Measurements from ENCODE around the gene CSRNP2.
"Not testable (repeated sequence)": the region's sequence is repeated elsewhere in the genome, so short reads cannot be mapped to it uniquely, and the experiment has no call there.

The CSRNP2 gene

DNA sequence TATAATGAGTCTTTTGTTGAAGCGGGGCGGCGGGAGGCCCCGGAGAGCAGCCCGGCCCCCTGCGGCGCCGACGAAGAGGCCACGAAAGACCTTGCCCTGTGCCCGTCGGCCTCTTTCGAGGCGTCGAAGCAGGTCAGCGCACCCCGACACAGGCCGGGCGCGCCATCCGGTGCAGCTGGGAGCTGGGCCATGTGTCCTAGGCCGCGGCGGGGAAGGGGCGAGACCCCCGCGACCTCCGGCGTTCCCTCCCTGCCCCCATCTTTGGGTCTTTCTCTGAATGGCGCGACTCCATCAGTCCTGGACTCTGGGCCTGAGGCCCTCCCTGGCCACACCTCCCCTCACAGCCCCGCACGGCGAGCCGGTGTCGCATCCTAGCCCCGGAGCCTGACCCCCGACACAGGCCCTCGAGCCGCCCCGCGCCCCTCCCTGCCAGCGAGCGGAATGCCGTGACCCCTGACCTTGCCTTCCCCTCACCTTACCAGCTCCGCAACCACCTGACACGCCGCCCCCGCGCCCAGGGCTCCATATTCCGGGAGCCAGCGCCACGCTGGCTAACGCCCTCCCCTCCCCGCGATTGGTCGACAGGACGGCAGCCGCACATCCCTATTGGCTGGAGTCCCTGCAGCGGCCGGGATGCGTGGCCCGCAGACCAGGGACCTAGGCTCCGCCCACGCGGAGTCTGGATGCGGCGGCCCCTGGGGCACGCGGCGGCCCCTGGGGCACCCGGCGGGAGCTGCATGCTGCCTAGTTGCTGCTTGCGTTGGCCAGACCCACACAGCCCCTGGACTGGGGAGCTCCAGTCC lies 57.4 kb downstream of the CSRNP2 start, which contains the start of gene SLC11A2:
Gene SLC11A2 (minus strand): TSS at position 549 of the 803 bp plus-strand sequence. CDS start 15,656 bp downstream, outside the sequence.
- DNase-seq = peak; percentile 88

DNA sequence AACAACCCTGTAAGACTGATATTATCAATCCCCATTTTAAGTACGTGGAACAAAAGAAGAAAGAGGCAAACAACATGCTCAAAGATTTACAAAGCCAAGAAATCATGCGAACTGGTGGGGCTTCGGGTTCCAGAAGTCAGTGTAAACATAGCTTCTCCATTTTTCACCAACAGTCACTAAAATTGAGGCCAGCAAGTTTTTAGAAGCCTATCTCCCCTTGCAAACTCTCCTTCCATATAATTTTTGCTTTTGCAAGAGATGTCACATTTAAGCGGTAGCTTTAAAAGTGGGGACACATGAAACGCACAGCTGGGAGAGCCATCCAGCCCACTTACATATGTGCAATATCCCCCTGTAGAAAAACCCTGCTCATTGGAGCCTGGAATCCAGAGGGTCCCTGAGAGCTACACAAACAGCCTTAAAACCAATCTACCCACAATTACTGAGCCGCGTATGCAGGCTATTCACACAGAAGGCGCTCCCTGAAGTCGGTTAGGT lies 58.0 kb downstream of the CSRNP2 start:
- DNase-seq = no peak

DNA sequence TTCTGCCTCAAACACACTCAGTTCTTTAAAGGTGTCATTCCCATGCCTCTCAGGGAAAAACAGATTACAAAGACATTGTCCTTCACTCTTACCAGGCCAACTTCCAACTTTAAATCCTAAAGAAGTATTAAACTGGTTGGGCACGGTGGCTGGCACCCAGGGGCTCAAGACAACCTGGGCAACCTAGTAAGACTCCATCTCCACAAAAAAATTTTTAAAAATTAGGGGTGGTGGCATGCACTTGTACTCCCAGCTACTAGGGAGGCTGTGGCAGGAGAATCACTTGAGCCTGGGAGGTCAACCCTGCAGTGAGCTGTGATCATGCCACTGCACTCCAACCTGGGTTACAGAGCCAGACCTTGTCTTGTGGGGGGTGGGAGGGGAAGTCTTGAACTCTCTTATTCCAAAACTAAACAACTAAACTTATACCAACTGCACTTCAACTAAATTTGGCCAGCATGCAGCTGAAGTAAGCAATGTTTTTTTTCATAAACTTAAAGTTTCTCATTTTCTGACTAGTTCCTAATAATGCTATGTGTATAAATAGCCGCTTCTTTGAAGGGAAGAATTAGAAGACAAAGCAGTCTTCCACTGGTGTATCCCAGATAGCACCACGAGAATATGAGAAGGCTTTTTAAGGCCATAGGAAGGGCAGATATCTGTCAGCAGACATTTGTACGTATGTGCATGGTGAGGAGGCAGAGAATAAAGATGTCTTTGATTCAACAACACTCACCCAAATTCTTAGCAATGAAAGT lies 59.6 kb downstream of the CSRNP2 start:
- DNase-seq = no peak

DNA sequence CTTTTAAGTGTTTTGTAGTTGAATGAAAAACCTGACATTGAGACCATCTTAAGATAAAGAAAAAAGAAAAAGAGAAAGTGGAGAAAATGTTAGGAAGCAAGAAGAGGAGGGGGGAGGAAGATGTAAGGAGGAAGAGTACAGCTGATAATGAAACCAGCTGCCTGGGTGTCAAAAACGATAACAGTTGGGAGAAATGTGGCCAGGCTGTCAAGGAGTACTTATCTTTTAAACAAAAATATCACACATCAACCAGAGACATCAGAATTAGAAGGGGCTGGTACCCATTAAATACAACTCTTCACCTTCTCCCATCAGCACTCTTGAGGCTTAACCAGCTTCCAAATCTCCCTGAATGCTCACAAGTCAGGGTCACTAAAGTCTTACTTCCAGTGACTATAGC lies 61.7 kb downstream of the CSRNP2 start:
- DNase-seq = no peak

DNA sequence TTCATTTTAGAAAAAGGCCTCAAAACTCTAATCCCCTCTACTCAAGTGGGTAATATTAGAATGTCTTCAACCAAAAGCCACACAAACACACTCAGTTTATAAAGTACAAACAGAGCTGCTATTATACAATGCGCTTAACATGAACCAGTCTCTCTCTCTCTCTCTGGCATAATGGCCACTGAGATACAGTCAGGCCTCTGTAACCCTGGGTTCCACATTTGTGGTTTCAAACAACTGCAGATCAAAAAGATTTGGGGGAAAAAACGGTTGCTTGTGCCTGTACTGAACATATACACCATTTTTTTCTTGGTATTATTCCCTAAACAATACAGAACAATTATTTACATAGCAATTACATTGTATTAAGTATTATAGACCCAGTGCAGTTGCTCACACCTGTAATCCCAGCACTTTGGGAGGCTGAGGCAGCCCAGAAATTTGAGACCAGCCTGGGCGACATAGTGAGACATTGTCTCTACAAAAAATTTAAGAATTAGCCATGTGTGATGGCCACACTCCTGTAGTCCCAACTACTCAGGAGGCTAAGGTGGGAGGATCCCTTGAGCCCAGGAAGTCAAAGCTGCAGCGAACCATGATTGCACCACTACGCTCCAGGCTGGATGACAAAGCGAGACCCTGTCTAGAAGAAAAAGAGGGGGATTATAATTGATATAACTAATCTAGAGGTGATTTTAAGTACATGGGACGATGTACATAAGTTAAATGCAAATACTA lies 62.8 kb downstream of the CSRNP2 start:
- DNase-seq = no peak

DNA sequence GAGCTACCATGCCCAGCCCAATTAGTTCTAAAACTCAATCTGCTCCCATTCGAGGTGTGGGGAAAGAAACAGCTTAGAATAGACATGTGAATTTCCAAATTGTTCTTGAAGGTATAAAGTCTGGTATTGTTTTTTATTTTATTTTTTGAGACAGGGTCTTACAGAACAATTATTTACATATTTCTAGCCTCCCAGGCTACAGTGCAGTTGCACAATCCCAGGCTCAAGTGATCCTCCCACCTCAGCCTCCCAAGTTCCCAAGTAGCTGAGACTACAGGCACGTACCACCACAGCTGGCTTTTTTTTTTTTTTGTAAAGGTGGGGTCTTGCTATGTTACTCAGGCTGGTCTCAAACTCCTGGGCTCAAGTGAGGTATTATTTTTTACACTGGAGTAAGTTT lies 63.5 kb downstream of the CSRNP2 start:
- no peak for DNase-seq

DNA sequence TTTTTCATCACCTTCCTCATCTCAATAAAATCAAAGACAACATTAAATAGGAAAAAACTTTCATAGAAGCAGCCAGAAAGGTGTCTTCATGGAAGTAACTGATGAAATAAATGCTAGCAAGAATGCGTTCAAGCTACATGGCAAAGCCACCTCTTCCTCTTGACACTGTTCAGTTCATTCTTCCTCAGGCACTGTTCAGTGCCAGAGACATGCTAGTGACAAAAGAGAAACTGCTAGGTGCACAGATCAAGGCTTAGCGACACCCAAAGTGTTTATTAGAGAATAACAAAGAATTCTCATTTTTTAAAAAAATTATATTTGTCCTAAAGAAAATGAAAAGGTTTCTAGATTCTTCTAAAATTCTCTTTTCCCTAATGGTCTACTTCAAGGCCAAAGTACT lies 64.4 kb downstream of the CSRNP2 start:
- DNase-seq = no peak

DNA sequence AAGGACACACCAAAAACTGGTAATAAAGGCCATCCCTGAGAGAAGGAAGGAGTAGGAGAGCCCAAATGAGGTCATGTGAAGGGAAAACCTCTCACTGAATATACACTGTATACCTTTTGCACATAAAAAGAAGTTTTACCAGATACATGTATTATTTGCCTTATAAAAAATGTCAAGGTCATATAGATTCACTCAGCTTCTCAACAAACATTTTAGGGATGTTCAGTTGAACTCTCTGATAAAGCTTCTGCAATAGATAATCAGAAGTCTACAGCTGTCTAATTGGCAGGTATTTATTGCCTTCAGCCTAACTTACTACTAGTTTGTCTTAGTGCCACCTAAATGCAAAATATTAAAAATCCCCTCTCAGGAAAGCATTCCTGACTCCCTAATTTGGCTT lies 65.9 kb downstream of the CSRNP2 start:
- no peak for DNase-seq

DNA sequence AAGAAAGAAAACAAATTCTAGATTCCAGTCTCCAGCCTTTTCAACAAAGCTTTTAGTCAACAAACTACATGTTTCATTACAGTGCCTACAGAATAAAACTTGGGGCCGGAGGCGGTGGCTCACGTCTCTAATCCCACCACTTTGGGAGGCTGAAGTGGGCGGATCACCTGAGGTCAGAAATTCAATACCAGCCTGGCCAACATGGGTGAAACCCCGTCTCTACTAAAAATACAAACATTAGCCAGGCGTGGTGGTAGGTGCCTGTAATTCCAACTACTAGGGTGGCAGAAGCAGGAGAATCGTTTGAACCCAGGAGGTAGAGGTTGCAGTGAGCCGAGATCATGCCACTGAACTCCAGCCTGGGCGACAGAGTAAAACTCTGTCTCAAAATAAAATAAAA lies 68.9 kb downstream of the CSRNP2 start:
- DNase-seq = not testable (repeated sequence)

DNA sequence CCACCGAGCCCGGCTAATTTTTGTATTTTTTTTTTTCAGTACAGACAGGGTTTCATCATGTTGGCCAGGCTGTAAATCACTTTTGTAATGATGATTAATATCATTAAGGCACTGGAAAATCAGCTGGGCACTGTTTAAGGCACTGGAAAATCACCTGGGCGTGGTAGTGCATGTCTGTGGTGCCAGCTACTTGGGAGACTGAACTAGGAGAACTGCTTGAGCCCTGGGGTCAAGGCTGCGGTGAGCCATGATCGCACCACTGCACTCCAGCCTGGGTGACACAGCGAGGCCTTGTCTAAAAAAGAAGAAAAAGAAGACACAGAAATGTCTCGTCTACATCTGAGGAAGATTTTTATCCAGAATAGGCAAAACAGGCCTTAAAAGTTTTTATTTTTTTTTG lies 70.0 kb downstream of the CSRNP2 start:
- no peak for DNase-seq

DNA sequence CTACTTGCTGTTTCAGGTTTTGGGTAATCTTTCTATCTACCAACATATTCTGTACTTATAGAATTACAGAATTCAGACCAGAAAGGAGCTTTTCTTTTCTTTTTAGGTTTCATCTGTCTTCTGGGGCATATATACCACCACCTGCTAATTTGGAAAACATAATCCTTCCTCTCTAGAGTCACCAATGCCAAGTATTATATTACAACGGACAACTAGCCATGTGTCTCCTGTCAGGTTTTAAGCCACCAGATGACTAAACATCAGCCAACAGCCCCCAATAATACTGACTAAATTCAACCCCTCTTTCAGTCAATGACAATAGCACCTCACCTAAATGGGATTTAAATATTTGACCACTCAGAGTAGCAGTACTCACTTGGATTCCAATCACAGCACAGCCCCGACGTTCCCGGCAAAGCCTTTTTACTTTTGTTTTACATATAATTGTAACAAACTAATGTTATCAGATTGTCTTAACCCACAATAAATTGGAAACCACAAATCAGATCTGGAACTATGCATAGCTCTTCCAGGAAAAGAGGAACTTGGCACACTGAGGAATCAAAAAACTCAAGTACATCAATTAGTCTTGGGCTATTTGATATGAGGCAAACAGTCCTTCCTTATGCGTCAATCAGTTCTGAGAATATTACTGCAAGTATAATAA lies 70.7 kb downstream of the CSRNP2 start:
- no peak for DNase-seq

DNA sequence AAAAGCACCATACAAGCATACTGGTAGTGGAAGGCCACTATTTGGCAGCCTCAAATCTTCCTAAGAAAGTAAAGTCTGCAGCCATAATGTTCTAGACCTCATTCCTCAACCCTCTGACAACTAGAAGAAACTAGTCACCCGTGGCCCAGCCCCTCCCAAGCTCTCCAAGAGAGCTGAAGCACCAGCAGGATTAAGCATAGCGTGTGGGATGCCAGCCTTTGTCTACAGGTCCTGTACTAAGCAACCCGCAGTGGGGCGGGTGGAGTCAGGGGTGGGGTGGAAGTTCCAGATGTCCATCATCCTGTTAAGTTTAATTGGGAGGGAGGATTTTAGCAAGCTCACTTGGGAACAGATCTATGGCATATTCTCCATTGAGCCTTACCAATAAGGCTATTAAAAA lies 71.4 kb downstream of the CSRNP2 start:
- no peak for DNase-seq
